GM12878 (cell line): ENCODE measurements around the gene FUT7. TPM values are rescaled to one million over a fixed set of nuclear protein-coding genes. Genes with fewer than 3 reads are reported as not detected.

ENCODE experiments used
- ATAC-seq: fragments of 200-7000 bp; cut with Tn5 transposase; 3 replicates; pipeline ENCODE4 v1.9.1; 2020; ENCODE audit warnings: mild to moderate bottlenecking, moderate library complexity
- BruUV-seq: library from RNA; stranded (reverse); fragments of 400-500 nt; replicated peaks from 2 replicates; lab custom pipeline; 2021; lab: Mats Ljungman, UMichigan
- CTCF ChIA-PET: fragments of 300-600 bp; sonication (Branson Sonifier 250); formaldehyde crosslinking; extraction: SDS; loops from one replicate; lab custom pipeline; 2021; ENCODE audit warnings: inconsistent platforms; lab: Yijun Ruan, JAX
- POLR2A ChIA-PET: fragments of 350-600 bp; formaldehyde crosslinking; extraction: SDS; loops from one replicate; lab custom pipeline; 2021; ENCODE audit warnings: inconsistent platforms; lab: Charles Lee
- RAD21 ChIA-PET: fragments of 300-600 bp; sonication (Branson Sonifier 250); formaldehyde crosslinking; loops from one replicate; lab custom pipeline; 2023; ENCODE audit warnings: antibody characterized with exemption; ENCODE audit not compliant: unreplicated experiment; lab: Charles Lee
- SMC1A ChIA-PET: fragments of 300-600 bp; sonication (Branson Sonifier 250); formaldehyde crosslinking; loops from one replicate; lab custom pipeline; 2023; ENCODE audit not compliant: unreplicated experiment, uncharacterized antibody; lab: Charles Lee
- DNase-seq: peaks from one replicate; pipeline ENCODE4 v3.0.0-alpha.2; 2011; ENCODE audit warnings: low read depth, low spot score
- FAIRE-seq: peaks from 3 replicates; lab custom pipeline; 2011; peaks lifted over from hg19 to GRCh38; lab: Jason Lieb, UNC
- H2AFZ ChIP-seq: 2 replicates; pipeline ENCODE4 v1.6.0; 2011; ENCODE audit warnings: low read depth, low read length, control low read depth; ENCODE audit not compliant: control insufficient read depth
- H3K27ac ChIP-seq: 2 replicates; pipeline ENCODE4 v1.5.1; 2011; ENCODE audit warnings: control low read depth; ENCODE audit not compliant: control insufficient read depth, insufficient read depth
- H3K27me3 ChIP-seq, 2 experiments: replicated peaks in 1 of 2; 2 replicates each; pipeline versions ENCODE4 v1.6.0 to v1.6.1; 2011; ENCODE audit warnings: low read length in 1 of 2; ENCODE audit not compliant: control insufficient read depth in 2 of 2, insufficient read depth in 2 of 2
- H3K36me3 ChIP-seq, 2 experiments: 2 replicates each; pipeline ENCODE4 v1.5.1; 2011; ENCODE audit warnings: low read length in 1 of 2; ENCODE audit not compliant: control insufficient read depth in 2 of 2, insufficient read depth in 2 of 2
- H3K4me1 ChIP-seq: 2 replicates; pipeline ENCODE4 v1.6.1; 2011; ENCODE audit warnings: mild to moderate bottlenecking, low read length, moderate library complexity, mixed read lengths; ENCODE audit not compliant: control insufficient read depth, insufficient read depth
- H3K4me2 ChIP-seq: 2 replicates; pipeline ENCODE4 v1.6.0; 2011; ENCODE audit warnings: control low read depth; ENCODE audit not compliant: control insufficient read depth, insufficient read depth
- H3K4me3 ChIP-seq: fragments of 200-600 bp; sonication (generic); 2 replicates; pipeline ENCODE4 v1.5.1; 2016
- H3K79me2 ChIP-seq: 2 replicates; pipeline ENCODE4 v1.6.0; 2011; ENCODE audit warnings: low read length; ENCODE audit not compliant: control insufficient read depth, insufficient read depth
- H3K9ac ChIP-seq: 2 replicates; pipeline ENCODE4 v1.8.0; 2011; ENCODE audit warnings: low read length, control low read depth, mixed read lengths; ENCODE audit not compliant: control insufficient read depth, insufficient read depth
- H3K9me3 ChIP-seq: replicated peaks from 3 replicates; pipeline ENCODE4 v1.5.1; 2011; ENCODE audit warnings: mild to moderate bottlenecking, low read length; ENCODE audit not compliant: control insufficient read depth, insufficient read depth
- H4K20me1 ChIP-seq: 2 replicates; pipeline ENCODE4 v1.6.0; 2011; ENCODE audit not compliant: control insufficient read depth, insufficient read depth
- BHLHE40 ChIP-seq, 2 experiments: fragments of 450-650 bp in 1 of 2; IDR thresholded peaks; 2 replicates each; pipeline ENCODE4 v1.6.1; 2011 to 2017; ENCODE audit warnings: low read depth in 2 of 2, borderline replicate concordance in 1 of 2, improper control_type of control experiment in 1 of 2, low read length in 1 of 2, mild to moderate bottlenecking in 1 of 2
- RUNX3 ChIP-seq: IDR thresholded peaks from 2 replicates; pipeline ENCODE4 v1.6.1; 2012; ENCODE audit warnings: low read length, inconsistent platforms
- TARDBP ChIP-seq: IDR thresholded peaks from 2 replicates; pipeline ENCODE4 v1.6.1; 2016; ENCODE audit warnings: borderline replicate concordance
- WRNIP1 ChIP-seq: IDR thresholded peaks from 2 replicates; pipeline ENCODE4 v1.6.1; 2011; ENCODE audit warnings: low read depth, low read length, improper control_type of control experiment, borderline replicate concordance
- ZNF217 ChIP-seq: fragments of 450-650 bp; IDR thresholded peaks from 2 replicates; pipeline ENCODE4 v1.6.1; 2017; ENCODE audit warnings: antibody characterized with exemption, mild to moderate bottlenecking
- WGBS: methylation state at CpG from one replicate; pipeline ENCODE4 v1.1.6; 2016; ENCODE audit warnings: low lambda C conversion rate; ENCODE audit not compliant: insufficient replicate concordance, insufficient coverage; ENCODE audit errors: missing lambda C conversion rate; 5-methylcytosine and 5-hydroxymethylcytosine counted together
- in situ Hi-C: fragments of 300-500 bp; cut with MboI; formaldehyde crosslinking; loops from 9 replicates; pipeline ENCODE4 v1.14.3; 2018; ENCODE audit warnings: mixed read lengths
- intact Hi-C: fragments of 100-400 bp; cut with micrococcal nuclease; formaldehyde crosslinking; loops from one replicate; pipeline ENCODE4 v1.14.2; 2022; ENCODE audit not compliant: unreplicated experiment
- polyA plus RNA-seq, 11 experiments: library from polyadenylated mRNA; depleted of rRNA in 4 of 11; unstranded in 6 of 11; stranded (reverse) in 5 of 11; fragments of >200 nt; fragmentation: Nextera tagmentation in 4 of 11; fragmentation: Illumina TruSeq in 1 of 11; extraction: Ambion mirVana in 4 of 11; extraction: Trizol in 1 of 11; gene quantifications; 1 replicate in 1 of 11; 2 replicates in 10 of 11; pipeline versions ENCODE4 v1.2.1 to v1.2.3, GENCODE V29; 2011 to 2016; ENCODE audit warnings: inconsistent platforms in 2 of 11, missing spikeins in 2 of 11, low read depth in 1 of 11
- total RNA-seq, 4 experiments: library from RNA; depleted of rRNA in 3 of 4; stranded (reverse); fragments of >200 nt in 3 of 4; fragmentation: Illumina TruSeq in 1 of 4; extraction: Trizol in 1 of 4; gene quantifications; 2 replicates each; pipeline versions ENCODE4 v1.2.1 to v1.2.3, GENCODE V29; 2013 to 2021

Gene FUT7
- total and polyA plus RNA-seq, 10 of the 15 experiments (the other 5 are each of a cell fraction or from before 2014, with no cell fraction given), result 0.04 to 0.62 (median 0.20) TPM; not detected in 2

DNA sequence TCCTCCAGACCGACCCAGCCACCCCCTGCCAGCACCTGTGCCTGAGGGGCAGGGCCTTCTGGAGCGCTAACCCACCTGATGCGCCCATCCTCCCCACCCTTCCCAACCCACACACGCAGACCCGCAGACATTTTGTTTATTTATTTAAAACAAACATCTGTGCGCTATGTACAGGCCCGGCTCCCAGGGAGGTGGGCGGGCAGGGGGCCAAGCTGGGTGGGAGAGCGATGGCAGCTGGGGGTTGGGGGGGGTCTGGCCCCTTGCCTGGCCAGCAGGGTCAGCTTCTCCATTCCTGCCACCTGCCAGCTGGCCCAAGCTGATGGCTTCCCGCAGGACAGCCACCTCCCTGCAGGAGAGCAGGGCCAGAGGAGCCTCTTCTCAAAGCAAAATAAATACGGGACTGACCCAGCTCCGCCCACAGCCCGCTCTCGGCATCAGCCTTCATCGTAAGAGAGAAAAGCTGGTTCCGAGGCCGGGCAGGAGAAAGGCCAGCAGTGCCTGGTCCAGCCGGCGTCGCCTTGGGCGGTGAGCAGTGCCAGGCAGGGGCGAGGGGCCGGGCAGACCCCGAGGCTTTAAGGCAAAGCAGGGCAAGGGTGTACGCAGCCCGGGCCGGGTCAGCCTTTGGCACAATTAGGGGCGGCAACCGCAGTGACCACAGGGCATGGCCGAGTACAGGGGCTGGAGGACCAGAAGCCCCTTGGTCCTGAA is 24.6 kb downstream of the FUT7 start (continued):
- TF ChIP-seq BHLHE40 (IDR thresholded peaks at IDR 0.05; ENCODE audit: borderline replicate concordance in 1 of 2, low read depth in 2 of 2, low read length in 1 of 2) (no peak), WRNIP1 (no peak), TARDBP (no peak)
- TF ChIP-seq, all 136 proteins: peak for 0

DNA sequence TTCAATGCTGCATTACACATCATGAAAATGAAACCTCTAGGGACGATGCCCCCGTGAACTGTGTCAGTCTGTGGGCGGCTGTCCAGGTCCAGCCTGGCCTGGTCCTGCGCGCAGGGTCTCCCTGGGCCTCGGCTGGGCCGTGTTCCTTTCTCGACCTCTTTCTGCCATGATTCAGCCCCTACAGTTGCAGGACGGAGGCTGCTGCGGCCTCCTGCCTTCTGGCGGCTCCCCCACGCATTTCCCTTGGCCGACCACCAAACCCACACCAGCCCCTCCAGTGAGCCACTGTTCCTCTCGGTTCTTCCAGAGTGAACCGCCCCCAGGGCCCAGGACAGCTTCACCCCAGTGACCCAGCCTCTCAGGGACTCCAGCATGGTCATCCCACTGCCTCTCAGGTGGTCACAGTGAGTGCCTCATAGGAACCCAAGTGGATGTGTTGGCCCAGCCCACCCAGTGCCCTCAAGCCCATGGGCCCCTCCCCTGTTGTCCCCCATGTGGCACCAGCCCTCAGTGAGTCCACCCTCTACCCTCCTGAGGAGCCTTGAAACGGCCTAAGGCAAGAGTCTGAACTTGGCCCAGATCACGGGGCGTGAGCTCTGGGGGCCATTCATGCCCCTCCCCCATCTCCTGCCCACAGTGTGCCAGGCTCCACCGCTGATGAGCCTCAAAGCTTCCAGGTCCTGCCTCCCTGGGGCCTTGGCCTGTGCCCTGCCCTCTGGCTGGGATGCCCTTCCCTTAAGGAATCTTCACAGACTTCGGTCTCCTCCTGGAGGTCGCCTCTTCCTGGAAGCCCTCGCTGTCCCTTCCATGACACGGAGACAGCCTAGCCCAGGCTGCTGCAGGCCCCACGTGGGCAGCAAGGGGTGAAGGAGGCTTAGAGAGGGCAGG is 25.5 kb downstream of the FUT7 start:
- ChIA-PET CTCF (interaction anchor here (1.1 kb wide), 1 partner anchor 29 kb away, joined by 5 read pairs; no protein-coding TSS in a partner anchor), POLR2A (no interaction called here), RAD21 (no interaction called here), SMC1A (no interaction called here)
- no peaks in the 10 kb centered on the region for H3K4me1 ChIP-seq
- no TSS peak for BruUV-seq
- in situ Hi-C loops, result no loop called here
- no peaks in the 10 kb centered on the region for H3K36me3 ChIP-seq
- H3K27ac ChIP-seq, result no peak overlapping the region
- H4K20me1 ChIP-seq, result no peaks in the 10 kb centered on the region
- H3K9ac ChIP-seq, result no peak overlapping the region
- FAIRE-seq (no peak), DNase-seq (no peak), ATAC-seq (no peak)
- 32% methylated on average over 24 of the region's 24 CpGs for WGBS
- no peak overlapping the region for H3K4me2 ChIP-seq
- TF ChIP-seq ZNF217, result no peak
- peak; percentile 39 for TF ChIP-seq RUNX3
- no peaks in the 10 kb centered on the region for H3K79me2 ChIP-seq
- no peak overlapping the region for H2AFZ ChIP-seq
- H3K4me3 ChIP-seq, result no peak overlapping the region
- intact Hi-C loops, result no loop called here
- H3K9me3 ChIP-seq, result peaks cover 2% of the 10 kb centered on the region; the same call in 2 of the 3 replicates
- H3K27me3 ChIP-seq, result 0 out of 4 replicates have a peak, but pooled peaks cover 0 to 4% of the 10 kb centered on the region in 2 experiments
